Epidermal melanocyte (primary cell): ENCODE data around the gene TOP2A.
A peak's percentile ranks its signal among the peaks of the same experiment; 100 is the strongest.

ENCODE experiments used
- DNase-seq: peaks from one replicate; pipeline ENCODE4 v3.0.0; 2011; ENCODE audit warnings: low spot score; ENCODE audit not compliant: insufficient read length

TOP2A gene

DNA sequence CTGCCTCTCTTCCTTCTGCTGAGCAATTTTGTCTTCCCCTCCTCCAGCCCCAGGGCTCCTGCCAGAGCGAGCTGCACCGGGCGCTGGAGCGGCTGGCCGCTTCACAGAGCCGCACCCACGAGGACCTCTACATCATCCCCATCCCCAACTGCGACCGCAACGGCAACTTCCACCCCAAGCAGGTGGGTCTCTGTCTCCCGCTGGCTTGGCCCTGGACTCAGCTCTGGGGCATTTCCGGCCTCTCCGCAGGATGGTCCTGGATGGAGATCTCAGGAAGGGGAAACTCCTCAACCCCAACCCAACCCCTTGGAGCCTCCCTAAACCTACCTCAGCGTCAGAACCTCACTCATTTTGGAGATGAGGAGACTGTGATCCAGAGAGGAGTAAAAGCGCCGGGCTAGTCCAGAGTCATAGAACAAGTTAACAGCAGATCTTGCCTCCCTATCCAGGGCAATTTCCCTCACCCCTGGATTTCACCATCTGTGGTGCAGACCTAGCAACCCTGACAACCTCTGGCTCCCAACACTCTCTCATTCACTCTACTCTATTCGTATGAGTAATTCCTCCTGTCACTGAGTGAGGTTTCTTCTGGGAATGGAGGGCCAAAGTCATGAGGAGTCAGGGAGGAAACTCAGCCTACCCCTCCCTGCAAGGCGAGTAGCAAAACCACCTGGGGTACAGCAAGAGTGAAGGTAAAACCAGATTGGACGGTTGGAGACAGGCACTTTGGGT lies 36.4 kb upstream of the TOP2A start:
- DNase-seq: no peak

DNA sequence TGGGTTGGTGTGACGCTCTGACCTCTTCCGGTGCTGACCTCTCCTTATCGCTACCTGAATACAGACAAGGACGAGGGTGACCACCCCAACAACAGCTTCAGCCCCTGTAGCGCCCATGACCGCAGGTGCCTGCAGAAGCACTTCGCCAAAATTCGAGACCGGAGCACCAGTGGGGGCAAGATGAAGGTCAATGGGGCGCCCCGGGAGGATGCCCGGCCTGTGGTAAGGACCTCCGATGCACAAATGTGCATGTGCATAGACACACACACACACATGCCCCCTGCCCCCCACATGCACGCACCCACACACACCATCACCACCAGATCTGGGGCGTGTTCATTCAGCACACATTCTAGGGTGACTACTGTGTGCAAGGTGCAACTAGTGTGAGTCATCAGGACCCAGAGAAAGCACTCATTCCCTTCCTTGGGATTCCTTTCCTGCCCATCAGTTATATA lies 35.3 kb upstream of the TOP2A start:
- DNase-seq: no peak

DNA sequence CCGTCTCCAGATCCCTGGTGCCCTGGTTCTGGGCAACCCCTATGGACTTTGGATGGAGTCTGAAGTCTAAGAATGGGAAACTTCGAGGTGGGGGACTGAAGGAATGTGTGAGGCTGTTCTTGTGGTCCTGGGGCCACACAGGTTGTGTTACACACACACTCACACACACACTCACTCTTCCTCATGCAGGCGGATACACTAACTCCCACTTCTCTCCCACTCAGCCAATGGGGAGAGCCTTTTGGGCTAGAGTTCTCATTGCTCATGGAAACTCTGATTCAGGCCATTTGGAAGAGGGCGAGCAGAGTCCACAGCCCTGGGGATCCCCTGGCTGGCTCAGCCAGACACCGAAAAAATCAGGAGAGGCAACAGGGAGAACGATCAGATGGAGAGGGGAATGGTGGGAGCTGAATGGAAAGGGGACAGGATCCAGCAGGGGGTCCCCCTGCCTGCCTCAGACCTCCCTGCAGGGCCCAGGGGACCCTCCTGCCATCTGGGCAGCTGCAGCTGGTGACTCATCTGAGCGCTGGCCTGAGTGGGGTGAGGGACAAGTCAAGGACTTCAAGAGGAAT lies 34.6 kb upstream of the TOP2A start:
- no peak for DNase-seq

DNA sequence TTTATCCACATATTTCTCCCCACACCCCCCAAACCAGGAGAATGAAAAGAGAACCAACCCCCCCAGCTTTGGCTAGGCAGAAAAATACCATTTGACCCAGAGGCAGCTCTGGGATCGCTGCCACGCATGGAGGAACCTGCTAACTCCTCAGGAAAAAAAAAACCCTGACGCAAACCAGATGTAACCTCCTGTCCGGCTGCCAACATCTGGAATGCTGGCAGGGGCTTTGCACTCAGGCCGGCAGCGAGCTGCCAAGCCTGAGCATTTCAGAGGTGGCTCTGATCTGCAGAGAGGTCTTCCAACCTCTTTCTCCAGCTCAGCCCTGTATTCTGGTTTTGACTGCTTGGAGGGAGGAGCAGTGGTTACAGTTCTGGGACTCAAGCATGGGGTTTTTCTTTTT lies 33.7 kb upstream of the TOP2A start:
- no peak for DNase-seq

DNA sequence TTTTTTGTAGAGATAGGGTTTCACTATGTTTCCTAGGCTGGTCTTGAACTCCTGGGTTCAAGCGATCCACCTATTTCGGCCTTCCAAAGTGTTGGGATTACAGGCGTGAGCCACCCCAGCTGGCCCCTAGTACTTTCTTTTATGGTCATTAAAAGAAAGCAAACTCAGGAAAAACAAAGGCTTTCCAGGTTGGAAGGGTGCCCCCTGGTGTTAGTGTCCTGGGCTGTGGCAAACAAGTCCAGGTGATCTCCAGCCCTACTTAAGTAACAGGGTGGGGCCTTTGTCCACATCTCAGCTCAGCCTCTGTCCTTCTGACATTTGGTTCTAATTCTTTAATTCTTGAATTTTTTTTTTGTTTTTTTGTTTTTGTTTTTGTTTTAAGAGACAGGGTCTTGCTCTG lies 32.5 kb upstream of the TOP2A start:
- DNase-seq: no peak

DNA sequence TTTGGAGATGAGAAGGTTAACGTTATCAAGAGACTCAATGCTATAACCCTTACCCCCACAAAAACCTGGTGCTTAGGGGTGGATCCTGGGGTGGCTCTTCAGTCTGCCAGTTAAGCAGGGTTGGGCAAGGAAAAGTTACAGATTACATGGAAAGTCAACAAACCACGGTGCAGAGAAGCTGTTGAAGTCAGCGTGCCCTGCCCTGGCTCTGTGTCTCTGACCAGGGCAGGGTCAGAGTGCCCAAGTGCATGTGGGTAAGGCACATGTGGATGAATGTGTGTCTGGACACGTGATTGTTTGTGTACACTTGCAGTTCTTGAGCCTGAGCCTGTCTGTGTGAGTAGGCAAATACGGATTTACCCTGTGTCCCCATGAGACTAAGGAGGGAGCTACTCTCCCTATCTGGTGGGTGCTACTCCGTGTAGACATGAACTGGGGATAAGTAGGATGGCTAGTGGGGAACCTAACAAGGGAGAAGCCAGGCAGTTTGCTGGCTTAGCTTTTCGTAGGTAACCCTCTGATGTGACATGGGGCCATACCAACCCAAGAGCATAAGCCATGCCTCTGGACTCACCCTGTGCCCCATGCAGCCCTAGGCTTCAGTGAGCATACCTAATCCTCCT lies 31.1 kb upstream of the TOP2A start:
- no peak for DNase-seq

DNA sequence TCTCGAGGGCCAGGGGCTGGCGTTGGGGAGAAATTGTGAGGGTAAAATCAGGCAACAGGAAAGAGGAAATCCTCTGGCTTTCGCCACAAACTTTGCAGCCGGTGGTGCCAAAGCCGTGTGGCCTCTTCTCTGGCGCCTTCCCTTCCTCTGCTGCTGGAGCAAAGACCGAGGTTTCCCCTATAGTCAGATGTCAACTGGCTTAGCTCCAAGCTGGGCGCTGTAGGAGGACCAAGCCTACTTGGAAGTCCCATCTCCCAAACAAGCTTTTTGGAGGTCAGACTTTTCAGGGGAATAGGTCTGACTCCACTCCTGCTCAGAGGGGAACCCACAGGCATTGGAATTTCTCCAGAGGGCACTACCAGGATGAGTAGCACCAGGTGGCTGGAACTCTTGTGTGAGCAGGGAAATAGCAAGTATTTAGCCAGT lies 30.5 kb upstream of the TOP2A start:
- no peak for DNase-seq

DNA sequence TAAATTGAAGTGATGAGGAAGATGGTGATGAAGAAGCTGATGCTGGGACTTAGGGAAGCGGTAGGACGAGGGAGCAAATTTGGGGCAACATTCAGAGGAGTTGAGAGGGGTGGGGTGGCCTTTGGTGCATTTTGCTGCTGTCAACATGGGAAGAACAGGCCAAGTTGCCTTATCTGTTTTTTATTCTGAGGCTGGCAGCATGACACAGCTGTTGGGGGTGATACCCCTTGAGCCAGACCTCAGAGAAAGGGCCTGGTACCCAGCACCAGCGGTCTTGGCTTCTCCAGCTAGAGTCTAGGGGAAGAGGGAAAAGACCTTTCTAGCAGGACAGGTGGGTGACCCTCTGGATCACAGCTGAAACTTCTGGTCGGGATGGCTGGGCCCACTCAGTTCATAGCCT lies 30.1 kb upstream of the TOP2A start:
- no peak for DNase-seq

DNA sequence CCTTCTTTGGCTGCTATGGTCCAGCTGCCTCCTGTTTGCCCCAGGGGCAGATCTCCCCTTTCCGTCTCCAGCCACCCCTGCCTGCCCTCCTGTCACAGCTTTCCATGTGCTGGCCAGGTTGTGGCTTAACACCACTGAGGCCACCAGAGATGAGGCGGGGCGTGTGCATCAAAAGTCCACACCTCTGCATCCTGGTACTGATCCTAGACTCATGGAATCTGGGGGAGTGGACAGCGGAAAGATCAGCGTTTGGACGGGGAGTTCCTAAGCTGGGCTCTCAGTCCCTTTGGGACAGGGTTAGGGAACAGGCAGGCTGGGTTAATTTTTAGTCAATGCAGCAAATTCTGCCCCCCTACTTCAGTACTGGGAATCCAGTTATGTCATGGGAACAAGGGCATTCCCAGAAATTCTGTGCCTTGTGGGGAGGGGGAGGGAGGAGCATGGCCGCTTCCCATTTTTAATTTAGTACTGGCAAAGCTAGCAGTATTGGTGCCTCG lies 29.5 kb upstream of the TOP2A start:
- no peak for DNase-seq

DNA sequence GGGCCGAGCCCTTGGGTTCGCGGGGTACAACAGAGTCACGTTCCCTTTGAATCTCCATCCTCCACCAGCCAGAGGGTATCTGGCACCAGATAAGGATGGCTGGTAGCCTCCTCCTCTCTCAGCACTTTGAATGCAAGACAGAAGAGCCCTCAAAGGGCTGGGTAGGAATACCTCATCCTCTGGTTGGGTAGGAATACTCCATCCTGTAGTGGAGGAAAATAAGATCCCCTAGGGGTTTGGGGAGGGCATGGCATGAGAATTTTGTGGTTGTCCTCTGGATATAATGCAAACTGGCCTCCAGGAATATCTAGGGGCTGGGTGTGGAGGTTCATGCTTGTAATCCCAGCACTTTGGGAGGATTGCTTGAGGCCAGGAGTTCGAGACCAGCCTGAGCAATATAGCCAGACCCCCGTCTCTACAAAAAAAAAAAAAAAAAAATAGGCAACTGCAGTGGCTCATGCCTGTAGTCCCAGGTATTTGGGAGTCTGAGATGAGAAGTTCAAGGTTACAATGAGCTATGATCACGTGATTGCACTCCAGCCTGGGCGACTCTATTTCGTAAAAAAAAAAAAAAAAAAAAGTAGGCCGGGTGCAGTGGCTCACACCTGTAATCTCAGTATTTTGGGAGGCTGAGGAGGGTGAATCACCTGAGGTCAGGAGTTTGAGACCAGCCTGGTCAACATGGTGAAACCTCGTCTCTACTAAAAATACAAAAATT lies 28.2 kb upstream of the TOP2A start:
- DNase-seq: no peak

DNA sequence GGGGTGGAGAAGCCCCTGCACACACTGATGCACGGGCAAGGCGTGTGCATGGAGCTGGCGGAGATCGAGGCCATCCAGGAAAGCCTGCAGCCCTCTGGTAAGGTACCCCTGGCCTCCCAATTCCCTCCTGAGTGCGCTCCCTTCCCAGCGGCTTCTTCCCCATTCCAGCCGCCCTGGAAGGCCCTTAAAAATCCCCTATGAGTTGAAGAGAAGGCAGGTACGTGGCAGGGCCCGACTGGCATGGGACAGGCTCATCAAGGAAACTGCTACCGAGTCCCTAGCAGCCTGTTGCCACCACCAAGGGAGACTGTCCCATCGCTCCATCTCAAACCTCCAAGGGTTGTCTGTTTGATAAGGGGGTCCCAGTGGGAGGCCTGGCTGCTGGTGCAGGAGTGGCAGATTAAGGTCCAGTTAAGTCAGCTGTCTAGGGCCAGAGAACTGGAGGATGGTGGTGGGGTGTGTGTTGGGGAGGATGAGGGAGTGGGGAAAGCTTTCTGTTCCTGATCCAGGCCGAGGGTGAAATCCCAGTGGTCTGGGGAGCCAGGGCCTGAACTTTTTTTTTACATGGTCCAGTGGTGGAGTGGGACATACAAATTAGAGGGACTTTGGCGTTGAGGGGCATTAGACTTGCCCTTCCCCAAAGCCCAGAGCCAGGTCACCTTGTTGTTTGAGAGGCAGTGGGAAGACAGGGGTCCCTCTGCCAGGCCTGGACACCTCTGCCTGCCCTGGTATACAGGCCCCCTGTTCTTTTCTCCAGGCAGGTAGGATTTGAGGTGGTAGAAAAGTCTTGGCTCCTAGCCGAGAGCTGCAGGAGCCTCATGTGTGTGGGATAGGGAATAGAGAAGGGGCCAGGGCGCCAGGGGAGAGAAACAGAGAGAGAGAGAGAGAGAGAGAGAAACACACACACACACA lies 26.5 kb upstream of the TOP2A start:
- no peak for DNase-seq

DNA sequence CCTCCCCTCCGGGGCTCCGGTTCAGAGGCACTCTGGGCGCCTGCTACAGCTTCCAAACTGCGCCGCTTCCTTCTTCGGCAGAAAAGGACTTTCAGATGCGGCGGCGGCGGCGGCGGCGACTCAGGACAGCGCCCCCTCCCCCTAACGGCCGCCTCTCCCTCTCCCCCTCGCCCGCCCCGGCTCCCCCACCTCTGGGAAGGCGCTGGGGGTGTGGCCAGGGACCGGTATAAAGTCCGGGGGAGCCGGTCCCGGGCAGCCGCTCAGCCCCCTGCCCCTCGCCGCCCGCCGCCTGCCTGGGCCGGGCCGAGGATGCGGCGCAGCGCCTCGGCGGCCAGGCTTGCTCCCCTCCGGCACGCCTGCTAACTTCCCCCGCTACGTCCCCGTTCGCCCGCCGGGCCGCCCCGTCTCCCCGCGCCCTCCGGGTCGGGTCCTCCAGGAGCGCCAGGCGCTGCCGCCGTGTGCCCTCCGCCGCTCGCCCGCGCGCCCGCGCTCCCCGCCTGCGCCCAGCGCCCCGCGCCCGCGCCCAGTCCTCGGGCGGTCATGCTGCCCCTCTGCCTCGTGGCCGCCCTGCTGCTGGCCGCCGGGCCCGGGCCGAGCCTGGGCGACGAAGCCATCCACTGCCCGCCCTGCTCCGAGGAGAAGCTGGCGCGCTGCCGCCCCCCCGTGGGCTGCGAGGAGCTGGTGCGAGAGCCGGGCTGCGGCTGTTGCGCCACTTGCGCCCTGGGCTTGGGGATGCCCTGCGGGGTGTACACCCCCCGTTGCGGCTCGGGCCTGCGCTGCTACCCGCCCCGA lies 25.7 kb upstream of the TOP2A start, which contains the start of gene IGFBP4:
IGFBP4 (plus strand) TSS at position 255 of the 792 bp plus-strand sequence; CDS start at position 541, 286 bp downstream.
- peak; percentile 59 for DNase-seq

DNA sequence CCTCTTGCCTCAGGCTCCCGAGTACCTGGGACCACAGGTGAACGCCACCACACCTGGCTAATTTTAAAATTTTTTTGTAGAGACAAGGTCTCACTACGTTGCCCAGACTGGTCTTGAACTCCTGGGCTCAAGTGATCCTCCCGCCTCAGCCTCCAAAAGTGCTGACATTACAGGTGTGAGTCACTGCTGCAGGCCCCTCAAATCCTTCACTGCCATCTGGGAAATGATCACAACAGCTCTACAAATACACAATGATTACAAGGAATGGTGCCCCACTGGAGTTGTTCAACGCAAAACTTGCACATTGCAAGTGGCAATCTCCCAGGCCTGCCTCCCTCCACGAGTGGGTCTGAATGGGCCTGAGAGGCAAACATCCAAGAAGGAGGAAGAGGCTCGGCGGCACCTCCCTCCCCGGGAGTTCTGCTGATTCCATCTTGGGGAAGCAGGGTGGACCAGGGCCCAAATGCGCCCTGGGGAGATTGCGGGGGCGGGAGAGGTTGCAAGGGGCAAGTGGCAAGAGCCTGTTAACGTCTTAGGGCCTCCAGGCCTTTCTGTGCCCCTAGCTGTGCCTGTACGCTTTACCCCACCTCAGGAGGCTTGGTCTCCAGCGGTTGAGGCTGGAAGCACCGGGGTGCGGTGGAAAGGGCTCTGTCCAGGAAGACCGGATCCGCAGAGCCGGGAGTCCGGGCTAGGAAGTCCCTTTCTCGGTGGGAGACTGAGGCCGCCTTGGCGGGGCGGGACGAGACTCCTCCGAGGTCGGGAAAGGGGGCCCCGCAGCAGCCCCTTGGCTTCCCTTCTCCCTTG lies 24.9 kb upstream of the TOP2A start:
- no peak for DNase-seq

DNA sequence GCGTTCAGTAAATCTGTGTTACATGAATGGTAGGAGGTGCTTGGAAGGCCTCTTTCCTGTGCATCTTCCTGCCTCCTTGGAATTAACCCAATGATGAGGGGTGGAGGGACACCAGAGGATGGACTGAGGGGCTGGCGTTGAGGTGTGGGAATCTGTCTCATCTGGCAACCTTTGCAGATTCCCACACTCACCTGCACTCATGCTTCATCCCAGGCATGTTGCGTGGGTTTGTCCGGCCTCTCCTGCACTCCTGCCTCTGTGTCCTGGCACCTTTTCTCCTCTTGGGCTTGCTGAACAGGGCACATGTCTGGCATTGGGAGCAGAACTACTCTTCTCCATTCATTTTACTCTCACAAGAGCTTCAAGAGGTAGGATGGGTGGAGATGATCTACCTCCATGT lies 22.5 kb upstream of the TOP2A start:
- DNase-seq: no peak

DNA sequence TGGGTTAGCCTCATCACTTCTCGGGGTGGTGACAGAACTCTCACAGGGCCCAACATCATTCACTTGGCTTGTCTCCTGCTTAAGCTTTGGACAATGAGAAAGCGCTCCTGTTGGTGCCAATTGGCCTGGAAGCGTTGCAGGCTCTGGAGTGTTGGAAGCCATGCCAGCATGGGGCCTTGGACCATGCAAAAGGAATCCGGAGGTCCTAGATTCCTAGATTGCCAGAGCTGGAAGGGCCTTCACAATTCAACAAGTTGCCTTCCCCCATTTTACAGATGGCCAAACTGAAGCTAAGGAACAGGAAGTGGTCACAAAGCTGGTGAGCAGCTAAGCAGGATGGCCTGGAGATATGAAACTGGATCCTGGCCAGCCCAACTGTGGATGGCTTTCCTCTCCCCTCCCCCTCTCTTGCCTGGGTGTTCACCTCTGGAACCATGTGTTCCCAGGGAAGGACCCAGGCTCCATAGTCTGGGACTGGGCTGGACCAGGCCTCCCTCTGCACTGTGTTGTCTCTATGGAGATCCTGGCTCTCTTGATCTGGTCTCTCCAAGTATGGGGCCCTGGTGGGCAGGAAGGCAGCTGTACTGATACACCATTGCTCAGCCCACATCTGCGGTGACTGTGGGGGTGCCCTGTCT lies 19.5 kb upstream of the TOP2A start:
- DNase-seq: no peak

DNA sequence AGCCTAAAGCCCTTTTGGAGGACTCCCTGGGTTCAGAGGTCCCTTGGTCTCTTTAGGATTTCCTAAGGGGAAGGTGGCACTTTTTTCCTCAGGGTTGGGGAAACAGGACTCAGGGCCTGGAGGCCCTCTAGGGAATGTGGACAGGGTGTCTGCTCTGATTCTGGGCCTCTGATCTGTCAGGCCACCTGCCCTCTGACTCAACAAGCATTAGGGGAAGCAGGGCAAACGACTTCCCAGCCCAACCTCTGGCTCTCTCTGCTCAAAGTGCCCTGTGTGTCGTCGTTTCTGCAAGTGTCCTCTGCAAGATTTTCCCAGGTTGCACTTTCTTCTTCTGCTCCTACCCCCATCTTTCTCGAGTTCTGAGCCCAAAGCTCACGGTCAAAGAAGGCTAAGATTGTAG lies 18.9 kb upstream of the TOP2A start:
- DNase-seq: no peak

DNA sequence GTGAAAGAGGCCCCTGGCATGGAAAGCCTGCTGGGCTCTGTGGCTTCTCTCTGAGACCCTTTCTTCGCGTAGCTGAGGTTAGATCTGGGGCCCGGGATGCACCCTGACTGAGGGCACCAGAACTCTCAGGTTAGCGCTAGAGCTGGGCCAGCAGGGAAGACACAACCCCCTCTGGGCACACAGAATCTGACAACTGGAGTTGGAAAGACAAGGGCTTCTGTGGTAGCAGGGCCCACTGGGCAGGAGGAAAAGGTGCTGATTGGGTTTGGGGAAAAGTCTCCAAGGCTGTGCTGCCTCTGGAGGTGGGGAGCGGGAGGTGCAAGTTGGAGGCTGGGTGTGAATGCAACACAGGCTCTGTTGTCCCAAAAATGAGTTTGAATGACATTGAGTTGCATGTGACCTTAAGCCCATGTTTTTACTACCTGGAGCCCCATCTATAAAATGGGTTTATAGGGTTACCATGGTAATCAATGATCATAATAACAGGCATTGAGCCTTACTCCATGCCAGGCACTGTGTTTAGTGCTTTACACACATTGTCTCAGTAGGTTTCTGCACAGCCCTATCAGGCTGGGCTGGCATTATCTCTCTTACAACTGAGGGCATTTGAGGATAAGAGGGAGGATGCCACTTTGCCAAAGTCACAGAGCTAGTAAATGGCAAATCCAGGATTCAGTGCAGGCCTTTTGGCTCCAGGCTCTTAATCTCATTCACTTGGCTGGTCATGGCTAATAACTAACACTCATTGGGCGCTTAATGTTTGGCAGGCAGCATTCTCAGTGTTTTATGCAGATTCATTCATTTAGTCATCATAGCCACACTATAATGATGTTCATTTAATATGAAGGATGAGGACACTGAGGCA lies 16.1 kb upstream of the TOP2A start:
- DNase-seq: no peak
